DMS53 treated with DMSO at 0.1 percent for 48 hours (cell line): ENCODE measurements around the gene KAT2A.

ENCODE experiments used
- DNase-seq: peaks from one replicate; lab custom pipeline; 2025; ENCODE audit not compliant: unreplicated experiment; lab: John Stamatoyannopoulos, UW

The KAT2A gene

DNA sequence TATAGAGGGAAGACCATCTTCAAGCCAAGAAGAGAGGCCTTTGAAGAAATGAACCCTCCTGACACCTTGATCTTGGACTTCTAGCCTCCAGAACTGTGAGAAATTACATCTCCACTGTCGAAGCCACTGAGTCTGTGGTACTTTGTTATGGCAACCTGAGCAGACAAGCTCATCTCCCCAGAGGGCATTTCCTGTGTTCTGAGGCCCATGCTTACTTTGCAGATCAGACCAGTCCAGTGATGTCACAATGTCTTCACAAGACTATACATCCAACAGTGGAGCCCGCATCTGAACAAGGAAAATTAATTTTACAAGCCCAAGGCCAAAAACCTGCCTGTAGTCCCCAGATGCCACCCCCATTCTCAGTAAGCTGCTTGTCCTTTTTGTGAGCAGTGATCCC, 56.0 kb downstream of the KAT2A start:
- no peak for DNase-seq
